Cortex of kidney (tissue), 1 donor: ENCODE data around the gene CNST.
"Not testable (repeated sequence)": the region's sequence is repeated elsewhere in the genome, so short reads cannot be mapped to it uniquely, and the experiment has no call there.

Experiments used
- DNase-seq: peaks from one replicate; lab custom pipeline; 2025; lab: John Stamatoyannopoulos, UW

The CNST gene

DNA sequence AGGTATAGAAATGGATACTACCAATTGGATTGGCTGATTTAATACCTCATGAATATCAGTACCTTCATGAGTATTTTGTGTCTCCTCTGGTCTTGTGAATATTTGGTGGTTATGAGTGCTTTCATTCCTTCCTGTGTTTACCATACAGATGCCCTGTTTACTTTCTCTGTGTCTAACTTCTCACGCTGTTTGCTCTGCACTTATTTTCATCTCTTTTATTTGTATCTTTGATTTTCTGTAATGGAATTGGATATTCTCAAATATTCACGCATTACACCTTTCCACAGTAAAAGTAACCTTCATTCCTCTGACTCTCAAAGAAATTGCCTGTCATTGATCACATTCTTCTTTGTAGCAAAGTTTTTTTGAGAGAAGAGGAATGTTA, 16.8 kb downstream of the CNST start:
- DNase-seq, result no peak

DNA sequence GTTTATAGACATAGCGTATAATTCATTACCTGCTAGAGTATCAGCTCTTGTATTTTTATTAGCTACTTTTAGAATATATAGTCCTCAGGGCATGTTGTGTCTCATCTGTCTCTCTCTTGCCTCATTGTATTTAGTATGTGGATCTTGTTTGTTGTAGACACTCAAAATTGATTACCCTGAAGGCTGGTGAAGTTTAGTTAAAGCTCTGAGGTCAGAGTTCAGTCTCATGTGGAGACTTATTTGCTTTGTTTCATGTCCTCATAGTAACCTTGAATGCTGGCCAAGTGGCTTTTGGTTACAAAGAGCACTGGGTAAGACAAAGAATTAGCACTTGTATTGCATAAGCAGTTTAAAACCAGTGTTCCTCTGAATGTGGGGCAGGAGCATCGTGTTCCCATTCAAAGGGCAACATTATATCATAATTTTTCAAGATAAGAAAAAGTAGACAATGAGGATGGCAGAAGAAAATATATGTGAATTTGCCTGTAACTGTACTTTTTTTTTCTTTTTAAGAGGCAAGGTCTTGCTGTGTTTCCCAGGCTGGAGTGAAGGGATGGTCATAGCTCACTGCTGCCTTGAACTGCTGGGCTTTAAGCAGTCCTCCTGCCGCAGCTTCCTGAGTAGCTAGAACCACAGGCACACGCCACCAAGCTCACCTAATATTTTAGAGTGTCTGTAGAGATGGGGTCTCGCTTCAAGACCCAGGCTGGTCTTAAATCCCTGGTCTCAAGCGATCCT, 17.4 kb downstream of the CNST start:
- no peak for DNase-seq

DNA sequence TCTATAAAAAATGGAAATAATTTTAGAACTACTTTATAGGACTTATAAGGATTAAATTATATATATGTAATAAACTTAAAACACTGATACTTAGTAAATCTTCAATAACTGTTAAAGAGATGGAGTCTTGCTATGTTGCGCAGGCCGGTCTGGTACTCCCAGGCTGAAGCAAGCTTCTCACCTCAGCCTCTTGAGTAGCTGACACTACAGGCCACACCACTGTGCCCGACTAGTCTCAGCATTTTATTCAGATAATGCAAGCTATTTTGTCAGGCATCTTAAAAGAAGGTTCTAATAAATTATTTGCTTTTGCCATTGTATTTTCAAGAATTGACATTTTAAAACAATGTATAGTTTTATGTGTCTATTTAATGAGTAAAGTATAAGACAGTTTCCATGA, 20.8 kb downstream of the CNST start:
- no peak for DNase-seq

DNA sequence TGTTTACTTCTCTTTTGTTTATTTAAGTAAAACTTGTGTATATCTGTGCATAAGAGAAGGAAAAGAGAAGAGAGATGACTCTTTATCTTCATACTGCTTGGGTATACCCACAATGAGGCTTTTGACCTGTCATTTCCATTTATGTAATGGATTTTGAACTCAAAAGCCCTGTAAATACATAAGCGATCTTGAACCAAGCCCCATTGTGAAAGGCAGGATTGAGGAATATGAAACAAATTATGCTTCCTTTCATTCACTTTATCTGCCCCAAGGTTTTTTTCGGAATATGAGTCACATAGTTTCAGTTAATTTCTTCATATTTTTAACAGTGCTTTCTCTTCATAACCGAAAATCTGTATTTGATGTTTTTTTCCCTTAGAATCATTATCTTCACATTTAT, 21.4 kb downstream of the CNST start:
- DNase-seq, result no peak

DNA sequence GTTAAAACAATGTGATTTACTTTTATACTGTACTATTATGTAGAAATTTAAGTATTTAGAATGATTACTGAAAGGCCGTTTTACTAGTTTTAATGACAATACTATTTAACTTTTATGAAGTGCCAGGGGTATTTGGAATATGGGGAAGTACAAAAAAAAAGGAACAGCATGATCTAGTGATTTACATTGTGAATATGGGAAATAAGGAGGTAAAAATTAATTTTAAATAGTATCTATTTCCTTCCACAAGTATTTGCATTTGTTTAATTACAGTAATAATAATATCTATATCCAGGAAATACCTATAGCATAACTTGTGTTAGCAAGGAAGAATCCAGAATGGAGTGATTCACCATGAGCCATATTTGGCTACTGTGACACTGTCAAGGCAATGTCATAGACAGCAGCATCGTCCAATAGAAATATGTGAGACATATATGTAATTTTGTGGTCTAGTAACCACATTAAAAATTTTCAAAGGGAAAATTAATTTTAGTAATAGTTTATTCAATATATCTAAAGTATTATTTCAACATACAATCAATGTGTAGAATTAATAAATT, 22.0 kb downstream of the CNST start:
- DNase-seq, result no peak

DNA sequence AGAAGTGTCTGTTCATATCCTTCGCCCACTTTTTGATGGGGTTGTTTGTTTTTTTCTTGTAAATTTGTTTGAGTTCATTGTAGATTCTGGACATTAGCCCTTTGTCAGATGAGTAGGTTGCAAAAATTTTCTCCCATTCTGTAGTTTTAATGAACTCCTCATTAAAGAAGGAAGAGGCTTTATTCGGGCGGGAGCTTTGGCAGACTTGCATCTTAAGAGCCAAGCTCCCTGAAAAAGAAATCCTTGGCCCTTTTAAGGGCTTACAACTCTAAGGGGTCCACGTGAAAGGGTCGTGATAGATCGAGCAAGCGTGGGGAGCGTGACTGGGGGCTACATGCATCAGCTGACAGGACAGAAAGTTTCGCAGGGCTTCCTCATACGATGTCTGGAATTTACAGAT, 23.7 kb downstream of the CNST start:
- DNase-seq, result not testable (repeated sequence)

DNA sequence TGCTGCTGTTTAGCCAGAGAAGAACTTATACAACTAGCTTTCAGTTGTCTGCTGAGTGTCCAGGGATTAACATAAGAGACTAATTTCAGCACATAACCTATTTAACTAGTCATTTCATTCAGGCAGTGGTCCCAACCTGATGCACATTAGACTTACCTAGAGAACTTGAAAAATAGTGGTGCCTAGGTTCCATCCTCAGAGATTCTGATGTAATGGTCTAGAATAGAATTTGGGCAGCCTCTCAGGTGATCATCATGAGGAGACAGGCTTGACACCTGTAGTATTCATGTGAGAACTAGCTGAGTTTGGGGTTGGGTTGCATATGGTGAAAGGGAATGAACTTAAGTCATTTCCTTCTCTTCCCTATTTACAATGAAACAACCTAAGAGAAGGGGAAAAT, 24.8 kb downstream of the CNST start:
- no peak for DNase-seq

DNA sequence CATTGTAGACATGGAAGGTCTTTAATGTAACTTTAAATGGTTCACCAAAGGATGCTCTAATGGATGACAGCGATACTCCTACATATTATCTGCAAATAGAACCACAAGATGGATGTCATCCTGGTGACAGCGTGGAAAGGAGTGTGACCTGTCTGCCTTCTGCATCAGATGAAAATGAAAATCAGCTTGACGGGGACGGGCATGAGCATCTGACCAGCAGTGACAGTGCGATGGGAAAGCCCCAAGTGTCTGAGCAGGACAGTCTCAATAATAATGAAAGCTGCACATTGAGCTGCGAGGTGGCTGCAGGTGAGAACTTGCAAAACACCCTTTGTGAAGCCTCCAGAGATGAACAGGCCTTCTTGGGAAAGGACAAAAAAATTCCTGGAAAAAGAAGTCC, 25.2 kb downstream of the CNST start:
- no peak for DNase-seq

DNA sequence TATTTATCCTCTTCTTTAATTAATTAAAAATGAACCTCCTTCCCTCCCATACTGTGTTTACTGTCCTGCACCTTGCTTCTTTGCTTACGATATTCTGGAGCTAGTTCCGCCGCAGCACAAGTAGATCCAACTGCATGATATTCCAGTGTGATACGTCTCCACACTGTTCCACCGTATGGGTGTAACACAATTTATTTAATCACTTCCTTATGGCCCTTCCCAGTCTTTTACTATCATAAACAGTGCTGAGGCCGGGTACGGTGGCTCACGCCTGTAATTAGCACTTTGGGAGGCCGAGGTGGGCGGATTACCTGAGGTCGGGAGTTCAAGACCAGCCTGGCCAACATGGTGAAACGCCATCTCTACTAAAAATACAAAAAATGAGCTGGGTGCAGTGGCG, 25.7 kb downstream of the CNST start:
- no peak for DNase-seq

DNA sequence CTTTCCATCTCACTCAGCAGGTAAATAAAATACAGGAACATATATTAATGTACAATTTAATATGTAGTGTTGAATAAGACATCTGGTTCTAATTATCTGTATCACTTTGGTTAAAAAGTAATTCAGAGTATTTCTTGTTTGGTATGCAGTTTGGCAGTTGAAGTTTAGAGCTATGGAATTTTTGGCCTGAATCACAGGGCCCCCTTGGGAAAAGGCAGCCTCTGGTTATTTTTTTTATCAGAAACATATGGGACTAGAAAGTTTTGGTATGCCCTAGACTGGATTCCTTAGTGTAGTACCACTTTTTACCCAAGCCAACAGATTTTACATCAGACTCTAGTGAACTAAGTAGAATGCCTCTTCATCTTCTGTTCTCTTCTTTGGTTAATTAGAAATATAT, 26.4 kb downstream of the CNST start:
- no peak for DNase-seq

DNA sequence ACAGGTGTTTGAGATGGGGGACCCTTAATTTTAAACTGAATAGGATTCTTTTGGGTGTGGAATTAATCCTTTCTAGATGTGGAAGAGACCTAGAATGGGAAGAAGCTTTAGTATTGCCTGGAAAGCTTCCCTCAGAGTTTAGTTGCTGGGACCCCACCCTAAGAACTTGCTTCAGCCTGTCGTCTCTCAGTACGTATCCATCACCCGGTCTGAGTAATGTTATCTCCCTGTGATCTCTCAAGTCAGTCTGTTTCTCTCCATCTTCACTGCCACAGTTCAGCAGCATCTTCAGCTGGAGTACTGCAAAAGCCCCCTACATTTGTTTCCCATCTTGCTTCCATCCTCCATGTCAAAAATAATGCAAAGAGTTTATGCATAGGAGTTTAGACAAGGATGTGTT, 28.9 kb downstream of the CNST start:
- DNase-seq, result no peak

DNA sequence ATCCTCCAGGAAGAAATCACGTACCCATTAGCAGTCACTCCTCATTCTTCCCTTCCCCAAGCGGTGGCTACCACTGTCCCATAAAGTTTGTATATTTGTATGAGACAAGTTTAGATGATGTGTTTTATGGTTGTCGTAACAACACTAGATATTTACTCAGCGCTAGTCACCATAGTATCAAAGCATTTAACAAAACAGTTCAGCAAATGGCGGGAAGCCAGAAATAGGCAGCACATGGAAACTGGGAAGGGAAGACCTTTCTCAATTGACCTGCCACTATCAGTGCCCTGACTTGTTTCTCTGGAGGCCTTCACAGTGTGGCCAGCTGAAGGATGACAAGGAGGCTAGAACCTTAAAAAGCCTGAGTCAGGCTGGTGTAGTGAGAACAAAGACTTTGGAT, 31.1 kb downstream of the CNST start:
- DNase-seq, result no peak

DNA sequence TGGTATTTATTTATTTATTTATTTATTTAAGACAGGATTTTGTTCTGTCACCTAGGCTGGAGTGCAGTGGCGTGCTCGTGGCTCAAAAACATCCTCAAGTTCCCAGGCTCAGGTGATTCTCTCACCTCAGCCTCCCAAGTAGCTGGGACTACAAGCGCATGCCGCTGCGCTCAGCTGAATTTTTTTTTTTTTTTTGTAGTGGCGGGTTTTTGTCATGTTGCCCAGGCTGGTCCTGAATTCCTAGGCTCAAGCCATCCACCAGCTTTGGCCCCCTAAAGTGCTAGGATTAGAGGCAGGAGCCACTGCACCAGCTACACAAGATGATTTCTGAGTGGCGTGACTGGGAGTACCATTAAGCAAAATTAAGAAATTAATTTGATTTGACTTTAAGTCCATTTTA, 31.7 kb downstream of the CNST start:
- no peak for DNase-seq

DNA sequence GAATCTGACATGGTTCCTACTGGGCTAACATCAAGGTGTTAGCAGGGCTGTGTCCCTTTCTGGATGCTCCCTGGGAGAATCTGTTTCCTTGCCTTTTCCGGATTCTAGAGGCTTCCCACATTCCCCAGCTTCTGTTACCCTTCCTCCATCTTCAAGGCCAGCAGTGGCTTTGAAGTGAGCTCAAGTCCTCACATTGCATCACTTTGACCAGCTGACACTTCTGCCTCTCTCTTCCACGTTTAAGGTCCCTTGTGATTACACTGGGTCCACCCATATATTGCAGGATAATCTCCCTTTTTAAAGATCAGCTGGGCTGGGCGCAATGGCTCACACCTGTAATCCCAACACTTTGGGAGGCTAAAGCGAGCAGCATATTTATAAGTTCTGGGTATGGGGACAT, 33.1 kb downstream of the CNST start:
- no peak for DNase-seq

DNA sequence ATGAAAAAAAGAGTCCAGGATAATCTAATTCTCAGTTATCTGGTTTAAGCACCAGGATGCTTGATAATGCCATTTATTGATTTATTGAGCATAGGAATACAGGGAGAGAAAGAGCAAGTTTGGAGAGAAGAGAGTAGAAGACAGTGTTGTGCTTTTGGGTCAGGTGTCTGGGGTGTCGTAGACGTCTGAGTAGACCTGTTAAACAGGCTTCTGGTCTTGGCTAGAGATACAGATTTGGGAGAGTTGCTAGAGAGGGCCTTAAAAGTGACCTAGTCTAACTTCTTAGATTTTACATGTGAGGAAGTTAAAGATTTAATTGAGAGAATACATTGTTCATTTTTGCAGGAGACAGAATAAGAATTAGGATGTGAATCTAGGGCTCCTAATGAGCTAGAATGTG, 34.3 kb downstream of the CNST start:
- no peak for DNase-seq

DNA sequence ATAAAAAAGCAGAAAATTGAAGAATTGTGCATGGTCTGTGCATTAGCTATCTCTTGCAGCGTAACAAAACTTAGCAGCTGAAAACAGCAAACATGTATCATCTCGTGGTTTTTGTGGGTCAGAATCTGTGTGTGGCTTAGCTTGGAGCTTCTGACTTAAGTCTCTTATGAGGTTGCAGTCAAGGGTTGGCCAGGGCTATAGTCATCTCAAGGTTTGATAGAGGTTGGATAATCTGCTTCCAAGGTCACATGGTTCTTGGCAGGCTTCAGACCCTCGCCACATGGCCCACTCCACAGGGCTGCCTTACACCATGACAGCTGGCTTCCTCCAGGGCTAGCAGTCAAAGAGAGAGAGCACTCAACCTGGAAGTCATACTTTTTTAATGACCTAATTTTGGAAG, 35.9 kb downstream of the CNST start:
- DNase-seq, result no peak

DNA sequence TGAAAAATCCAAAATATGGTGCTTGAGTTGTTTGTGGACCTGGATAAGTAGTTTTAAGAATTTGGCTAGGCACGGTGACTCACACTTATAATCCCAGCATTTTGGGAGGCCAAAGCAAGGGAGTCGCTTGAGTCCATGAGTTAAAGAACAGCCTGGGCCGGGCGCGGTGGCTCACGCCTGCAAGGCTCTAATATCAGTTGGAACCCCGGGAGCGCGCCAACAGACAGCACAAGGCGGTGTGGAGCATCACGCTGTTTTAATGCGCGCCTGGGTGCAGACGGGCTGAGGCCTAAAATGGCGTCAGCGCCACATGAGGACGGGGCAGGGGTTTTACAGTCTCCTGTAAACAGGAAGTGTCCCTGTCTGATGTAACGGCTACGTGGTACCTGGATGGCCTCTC, 39.0 kb downstream of the CNST start:
- not testable (repeated sequence) for DNase-seq

DNA sequence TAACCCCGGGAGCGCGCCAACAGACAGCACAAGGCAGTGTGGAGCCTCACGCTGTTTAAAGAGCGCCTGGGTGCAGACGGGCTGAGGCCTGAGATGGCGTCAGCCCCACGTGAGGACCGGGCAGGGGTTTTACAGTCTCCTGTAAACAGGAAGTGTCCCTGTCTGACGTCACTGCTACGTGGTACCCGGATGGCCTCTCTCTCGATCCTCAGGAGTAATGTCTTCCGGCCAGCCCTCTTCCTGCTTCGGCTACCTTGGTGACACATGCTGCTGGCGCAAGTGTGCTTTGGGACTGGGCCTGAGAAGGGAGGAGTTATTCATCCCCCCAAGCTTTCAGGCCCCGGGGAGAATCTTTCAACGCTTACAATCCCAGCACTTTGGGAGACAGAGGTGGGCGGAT, 41.2 kb downstream of the CNST start:
- no peak for DNase-seq

DNA sequence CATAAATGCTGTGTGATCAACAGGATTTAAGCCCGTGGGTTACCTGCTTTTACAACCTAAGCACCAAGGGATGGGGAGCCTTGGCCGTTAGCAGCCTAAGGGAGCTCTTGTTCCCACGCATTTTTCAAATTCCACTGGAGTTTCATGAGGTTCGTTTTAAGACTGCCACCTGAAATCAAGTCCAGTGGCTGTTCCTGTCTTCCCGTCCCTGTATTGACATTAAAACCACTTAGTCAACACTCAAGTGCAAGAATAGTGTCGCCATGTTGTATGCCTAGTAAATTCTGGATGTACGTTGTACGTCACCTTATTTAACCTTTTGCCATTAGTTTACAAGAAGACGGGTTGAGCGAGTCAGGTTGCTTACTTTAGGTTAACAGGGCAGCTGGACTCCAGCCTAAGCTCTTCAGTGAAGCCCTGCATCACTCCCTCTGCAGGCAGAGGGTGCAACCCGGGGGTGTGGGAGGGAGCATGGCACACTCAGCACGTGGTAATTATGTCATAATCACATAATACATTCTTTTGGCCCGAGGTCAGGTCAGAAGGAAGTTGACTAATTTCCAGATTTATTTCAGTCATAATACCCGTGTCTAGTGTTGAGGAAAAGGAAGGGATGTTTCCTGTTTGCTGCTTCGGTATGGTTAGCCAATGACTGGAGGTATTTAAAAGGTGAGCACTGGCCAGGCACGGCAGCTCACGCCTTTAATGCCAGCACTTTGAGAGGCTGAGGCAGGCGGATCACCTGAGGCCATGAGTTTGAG, 42.5 kb downstream of the CNST start:
- DNase-seq, result no peak

DNA sequence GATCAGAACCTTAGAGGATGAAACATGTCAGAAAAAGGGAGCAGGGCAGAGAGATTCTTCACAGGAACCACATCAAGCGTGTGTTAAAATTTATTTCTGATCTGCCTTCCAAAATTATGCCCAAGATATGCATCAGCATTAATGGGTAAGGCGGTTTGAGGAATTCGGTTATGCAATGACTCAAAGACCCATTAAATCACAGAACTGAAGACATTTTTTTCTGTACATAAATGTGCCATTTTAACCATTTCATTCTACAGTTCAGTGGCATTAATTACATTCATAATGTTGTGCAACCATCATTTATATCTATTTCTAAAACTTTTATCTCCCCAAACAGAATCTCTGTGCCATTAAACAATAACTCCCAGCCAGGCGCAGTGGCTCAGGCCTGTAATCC, 43.4 kb downstream of the CNST start:
- no peak for DNase-seq

DNA sequence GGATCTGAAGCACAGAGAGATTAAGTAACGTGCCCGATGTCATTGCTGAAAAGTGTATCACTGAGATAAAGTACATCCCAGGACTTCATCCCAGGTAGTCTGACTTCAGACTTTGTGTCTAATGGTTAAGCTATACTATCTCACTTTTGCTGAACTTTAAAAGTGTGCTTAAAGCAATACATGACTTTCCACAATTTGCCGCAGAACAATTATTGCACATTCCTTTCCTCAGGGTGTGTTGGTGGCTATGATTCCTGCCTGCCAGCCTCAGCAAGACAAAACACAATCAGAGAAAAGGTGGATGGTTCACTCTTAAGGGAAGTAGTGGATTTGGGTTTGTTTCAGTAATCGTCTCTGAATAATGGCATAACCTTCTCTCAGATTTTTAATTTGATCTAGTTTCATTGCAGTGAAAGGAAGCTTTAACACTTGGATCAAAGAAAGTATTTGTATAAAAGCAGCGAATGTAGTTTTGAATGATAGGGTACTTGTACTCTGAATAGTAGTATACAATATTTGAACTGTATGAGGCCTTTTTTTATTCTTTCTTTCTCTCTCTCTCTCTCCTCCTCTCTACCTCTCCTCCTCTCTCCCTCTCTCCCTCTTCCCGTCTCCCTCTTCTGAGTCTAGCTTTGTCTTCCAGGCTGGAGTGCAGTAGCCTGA, 47.0 kb downstream of the CNST start:
- no peak for DNase-seq

DNA sequence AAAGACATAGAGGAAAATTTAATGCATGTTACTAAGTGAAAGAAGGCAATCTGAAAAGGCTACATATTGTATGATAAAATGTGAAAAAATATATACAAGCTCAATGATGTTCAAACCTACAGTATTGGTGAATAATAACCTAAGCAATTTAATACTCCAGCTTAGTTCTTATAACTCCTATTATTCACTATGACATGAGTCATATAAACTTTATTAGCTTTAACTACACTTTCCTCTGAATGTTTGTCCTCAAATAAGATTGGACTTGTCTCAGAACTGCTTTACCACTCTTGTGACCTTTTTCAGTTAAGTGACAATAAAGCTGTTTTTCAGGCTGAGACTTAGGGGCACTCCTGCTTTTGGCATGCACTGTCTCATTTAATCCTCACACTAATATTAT, 50.9 kb downstream of the CNST start:
- DNase-seq, result no peak

DNA sequence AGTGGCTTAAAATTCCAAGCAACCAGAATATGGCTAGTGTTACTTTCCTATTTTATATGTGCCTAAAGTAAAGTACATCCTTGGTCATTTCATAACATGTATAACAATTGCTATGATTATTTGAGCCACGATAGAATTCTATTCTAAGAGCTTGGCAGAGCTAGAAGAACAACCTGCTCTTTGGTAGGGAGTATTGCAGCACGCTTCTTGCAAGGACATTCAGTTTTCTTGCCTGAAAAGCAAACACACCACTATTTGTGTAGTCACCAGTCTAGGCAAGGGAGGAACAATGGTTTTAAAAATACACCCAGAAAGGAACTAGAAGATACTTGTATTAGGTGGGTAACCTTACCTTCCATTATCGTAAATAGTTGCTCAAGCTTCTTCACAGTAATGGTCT, 51.5 kb downstream of the CNST start:
- DNase-seq, result no peak
